ENCODE data around the gene ZNF532.
"Not testable (repeated sequence)": the region's sequence is repeated elsewhere in the genome, so short reads cannot be mapped to it uniquely, and the experiment has no call there.

Gene ZNF532, protein sequence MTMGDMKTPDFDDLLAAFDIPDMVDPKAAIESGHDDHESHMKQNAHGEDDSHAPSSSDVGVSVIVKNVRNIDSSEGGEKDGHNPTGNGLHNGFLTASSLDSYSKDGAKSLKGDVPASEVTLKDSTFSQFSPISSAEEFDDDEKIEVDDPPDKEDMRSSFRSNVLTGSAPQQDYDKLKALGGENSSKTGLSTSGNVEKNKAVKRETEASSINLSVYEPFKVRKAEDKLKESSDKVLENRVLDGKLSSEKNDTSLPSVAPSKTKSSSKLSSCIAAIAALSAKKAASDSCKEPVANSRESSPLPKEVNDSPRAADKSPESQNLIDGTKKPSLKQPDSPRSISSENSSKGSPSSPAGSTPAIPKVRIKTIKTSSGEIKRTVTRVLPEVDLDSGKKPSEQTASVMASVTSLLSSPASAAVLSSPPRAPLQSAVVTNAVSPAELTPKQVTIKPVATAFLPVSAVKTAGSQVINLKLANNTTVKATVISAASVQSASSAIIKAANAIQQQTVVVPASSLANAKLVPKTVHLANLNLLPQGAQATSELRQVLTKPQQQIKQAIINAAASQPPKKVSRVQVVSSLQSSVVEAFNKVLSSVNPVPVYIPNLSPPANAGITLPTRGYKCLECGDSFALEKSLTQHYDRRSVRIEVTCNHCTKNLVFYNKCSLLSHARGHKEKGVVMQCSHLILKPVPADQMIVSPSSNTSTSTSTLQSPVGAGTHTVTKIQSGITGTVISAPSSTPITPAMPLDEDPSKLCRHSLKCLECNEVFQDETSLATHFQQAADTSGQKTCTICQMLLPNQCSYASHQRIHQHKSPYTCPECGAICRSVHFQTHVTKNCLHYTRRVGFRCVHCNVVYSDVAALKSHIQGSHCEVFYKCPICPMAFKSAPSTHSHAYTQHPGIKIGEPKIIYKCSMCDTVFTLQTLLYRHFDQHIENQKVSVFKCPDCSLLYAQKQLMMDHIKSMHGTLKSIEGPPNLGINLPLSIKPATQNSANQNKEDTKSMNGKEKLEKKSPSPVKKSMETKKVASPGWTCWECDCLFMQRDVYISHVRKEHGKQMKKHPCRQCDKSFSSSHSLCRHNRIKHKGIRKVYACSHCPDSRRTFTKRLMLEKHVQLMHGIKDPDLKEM (N-terminal part only)

DNA sequence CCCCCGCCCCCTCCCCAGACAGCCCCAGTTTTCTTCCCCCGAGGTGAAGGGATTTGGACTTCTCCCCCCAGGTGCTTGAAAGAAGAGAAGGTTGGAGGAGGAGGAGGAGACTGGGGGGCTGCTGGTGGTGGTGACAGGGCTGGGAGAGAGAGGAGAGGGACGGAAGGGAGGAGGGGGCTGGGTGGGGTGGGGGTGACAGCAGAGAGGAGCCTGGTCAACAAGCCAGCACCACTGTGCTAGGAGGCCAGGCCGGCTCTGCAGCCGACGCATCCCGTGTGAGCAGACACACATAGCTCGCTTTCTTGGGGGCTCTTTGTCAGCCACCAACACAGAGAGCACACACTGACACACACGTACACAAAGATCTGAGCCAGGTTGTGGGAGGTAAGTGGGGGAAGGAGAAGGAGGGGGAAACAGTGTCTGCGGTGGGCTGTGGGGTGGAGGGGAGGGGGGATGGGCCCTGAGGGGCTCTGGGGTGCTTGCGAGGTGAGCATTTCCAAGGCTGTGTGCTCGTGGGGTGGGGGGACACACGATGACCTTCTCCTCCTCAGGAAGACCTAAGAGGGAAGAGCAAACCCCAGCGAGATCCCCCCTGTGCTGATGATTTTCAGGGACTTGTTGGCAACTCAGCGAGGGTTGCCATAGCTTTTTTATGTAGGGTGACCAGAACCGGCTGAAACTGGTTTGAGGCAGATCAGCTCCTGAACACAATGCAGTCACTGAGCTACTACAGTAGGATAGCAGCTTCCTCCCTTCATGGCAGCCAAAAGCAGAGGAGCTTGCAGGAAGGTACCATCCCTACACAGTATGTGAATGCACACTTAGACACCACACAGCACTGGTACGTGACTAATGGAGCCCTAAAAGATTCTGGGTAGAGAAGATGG is at the start of gene ZNF532:
Gene ZNF532, plus strand, starts transcription at position 732 of the 887 bp plus-strand sequence. CDS start 53,411 bp downstream, outside the sequence.
- no peak for DNase-seq

DNA sequence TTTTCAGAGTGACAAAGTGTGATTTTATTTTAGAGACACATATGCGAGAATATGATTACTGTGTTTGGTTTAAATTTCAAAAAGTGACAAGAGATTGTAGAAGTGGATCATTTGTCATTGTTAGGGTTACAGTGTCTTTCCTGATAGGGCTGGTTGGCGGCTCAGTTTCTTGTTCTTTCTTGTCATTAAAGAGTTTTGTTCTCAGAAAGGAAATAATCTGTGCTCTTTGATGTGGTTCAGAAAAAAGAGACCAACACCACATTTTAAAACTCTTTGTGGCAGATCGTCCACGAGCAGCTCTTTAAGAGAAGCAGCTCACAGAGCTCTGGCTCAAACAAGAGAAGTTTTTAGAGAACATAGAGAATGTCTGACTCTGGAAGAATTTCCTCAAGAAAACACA is 45.6 kb upstream of the ZNF532 start:
- DNase-seq: peak; percentile 5

DNA sequence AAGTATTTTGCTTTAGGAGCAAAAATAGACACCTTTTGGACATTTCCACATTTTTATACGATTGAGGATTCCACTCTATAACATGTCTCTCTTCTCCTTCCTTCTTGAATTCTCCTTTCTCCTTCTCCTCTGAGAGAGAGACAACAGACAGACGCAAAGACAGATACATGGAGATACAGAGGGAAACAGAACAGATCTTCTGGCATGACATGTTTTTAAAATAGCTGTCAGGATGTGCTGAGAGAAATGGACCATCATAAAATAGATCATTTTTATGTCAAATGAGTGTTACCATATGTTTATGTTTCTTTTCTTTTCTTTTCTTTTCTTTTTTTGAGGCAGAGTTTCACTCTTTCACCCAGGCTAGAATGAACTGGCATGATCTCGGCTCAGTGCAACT is 44.4 kb upstream of the ZNF532 start:
- no peak for DNase-seq

DNA sequence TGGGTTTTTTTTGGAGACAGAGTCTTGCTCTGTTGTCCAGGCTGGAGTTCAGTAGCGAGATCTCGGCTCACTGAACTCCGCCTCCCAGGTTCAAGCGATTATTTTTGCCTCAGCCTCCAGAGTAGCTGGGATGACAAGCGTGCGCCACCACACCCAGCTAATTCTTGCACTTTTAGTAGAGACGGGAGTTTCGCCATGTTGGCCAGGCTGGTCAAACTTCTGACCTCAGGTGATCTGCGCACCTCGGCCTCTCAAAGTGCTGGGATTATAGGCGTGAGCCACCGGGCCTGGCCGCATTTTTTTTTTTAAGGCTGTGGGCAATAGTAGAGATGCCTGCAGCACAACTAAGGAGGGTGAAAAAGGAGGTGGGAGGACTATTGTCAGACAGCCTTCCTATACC is 41.7 kb upstream of the ZNF532 start:
- no peak for DNase-seq

DNA sequence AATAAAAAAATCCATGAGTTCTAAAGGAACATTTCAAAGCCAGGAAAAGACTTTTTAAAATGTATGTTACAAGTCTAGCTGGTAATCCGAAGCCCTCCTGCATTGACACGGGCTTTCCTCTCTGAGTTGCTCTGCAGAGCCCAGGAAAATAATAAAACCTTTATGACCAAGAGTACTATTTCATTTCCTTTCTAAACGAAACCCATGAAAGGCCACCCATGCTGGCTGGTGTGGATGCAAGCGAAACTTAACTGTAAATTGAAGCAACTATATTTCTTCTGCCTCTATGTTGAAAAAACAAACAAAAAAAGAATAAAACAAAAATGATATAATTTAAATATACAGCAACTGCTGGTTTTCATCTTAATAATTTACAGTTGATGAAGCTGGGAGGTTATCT is 41.3 kb upstream of the ZNF532 start:
- no peak for DNase-seq

DNA sequence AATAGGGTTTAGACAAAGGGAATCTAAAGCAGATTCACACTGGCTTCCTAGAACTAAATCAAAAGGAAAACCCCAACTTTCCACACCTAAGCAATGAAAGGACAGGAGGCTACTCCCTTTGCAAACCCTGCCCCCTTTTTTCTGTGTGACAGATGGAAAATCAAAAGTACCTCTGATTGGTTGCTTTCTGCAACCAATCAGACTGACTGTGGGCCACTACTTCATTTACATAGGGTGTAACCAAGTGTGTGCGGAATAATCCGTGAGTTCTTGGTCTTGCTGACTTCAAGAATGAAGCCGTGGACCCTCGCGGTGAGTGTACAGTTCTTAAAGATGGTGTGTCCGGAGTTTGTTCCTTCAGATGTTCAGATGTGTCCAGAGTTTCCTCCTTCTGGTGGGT is 37.8 kb upstream of the ZNF532 start:
- DNase-seq: not testable (repeated sequence)

DNA sequence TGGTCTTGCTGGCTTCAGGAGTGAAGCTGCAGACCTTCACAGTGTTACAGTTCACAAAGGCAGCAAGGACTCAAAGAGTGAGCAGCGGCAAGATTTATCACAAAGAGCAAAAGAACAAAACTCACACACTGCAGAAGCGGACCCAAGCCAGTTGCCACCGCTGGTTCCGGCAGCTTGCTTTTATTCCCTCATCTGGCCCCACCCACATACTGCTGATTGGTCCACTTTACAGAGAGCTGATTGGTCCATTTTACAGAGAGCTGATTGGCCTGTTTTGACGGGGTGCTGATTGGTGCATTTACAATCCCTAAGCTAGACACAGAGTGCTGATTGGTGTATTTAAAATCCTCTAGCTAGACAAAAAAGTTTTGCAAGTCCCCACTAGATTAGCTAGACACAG is 37.2 kb upstream of the ZNF532 start:
- no peak for DNase-seq

DNA sequence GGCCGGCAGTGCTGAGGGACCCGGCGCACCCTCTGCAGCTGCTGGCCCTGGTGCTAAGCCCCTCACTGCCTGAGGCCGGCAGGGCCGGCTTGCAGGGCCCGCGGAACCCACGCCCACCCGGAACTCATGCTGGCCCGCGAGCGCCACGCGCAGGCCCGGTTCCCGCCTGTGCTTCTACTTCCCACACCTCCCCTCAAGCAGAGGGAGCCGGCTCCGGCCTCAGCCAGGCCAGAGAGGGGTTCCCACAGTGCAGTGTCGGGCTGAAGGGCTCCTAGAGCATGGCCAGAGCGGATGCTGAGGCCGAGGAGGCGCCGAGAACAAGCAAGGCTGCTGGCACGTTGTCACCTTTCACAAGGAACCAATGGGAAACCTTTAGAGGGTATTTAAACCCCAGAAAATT is 36.8 kb upstream of the ZNF532 start:
- no peak for DNase-seq

DNA sequence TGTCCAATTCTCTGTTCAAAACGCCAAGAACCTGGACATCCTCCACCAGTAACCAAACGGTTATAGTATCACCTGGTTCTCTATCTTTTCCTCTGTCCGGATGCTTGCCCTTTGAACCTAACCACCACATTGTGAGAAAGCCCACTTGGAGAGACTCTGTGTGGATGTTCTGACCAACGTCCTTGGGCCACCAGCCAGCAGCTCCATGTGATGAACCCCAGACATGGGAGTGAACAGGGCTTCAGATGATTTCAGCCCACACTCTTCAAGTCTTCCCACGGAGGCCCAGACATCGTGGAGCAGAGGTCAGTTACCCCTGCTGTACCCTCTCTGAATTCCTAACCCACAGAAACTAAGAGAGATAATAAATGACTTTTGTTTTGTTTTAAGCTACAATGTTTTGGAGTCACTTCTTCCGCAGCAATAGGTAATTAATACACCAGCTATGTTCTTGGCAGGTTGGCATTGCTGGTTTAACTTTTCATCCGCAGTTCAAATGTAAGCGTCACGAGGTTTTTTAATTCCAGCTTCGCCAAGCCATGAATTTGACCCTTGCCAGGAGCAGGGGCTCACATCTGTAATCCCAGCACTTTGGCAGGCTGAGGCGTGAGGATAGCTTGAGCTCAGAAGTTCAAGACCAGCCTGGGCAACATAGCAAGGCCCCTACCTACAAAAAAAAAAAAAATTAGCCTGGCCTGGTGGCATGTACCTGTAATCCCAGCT is 36.1 kb upstream of the ZNF532 start:
- no peak for DNase-seq

DNA sequence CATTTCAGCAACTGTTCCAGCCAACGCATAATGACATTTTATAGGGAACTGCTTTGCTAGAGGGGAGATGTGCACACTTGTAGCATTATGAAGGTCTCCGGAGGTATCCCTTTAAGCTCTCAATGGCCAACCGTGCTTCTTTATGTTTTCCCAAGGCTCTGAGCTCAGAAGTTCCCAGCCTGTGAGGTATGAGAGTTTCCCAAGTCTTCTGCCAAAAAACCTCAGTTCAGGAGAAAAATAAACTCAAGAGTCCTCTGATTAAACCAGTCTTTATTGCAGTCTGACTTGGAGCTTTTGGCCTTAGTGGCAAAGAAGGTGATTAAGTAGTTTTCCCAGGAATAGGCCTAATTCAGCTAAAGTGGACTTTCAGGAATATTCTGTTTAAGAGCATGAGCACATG is 35.4 kb upstream of the ZNF532 start:
- DNase-seq: no peak

DNA sequence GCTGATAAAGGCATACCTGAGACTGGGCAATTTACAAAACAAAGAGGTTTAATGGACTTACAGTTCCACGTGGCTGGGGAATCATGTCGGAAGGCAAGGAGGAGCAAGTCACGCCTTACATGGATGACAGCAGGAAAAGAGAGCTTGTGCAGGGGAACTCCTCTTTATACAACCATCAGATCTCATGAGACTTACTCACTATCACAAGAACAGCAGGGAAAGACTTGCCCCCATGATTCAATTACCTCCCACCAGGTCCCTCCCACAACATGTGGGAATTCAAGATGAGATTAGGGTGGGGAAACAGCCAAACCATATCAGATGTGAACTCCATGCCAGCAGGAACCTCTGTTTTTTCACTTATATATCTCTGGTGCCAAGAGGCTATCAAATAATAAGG is 34.8 kb upstream of the ZNF532 start:
- DNase-seq: not testable (repeated sequence)

DNA sequence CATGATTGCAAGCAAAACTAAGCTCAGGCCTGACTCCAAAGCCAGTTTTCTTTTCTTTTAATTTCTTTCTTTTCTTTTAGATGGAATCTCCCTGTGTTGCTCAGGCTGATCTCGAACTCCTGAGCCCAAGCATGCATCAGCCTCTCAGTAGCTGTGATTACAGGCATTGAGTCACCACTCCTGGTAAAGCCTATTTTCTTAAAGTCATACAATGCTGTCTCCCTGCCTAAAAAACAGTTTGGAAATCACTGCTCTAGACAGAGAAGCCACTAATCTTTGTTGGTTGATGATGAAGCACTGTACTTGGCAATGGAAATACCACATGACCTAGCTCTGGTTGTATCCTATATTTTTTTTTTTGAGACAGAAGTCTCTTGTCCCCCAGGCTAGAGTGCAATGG is 33.1 kb upstream of the ZNF532 start:
- no peak for DNase-seq

DNA sequence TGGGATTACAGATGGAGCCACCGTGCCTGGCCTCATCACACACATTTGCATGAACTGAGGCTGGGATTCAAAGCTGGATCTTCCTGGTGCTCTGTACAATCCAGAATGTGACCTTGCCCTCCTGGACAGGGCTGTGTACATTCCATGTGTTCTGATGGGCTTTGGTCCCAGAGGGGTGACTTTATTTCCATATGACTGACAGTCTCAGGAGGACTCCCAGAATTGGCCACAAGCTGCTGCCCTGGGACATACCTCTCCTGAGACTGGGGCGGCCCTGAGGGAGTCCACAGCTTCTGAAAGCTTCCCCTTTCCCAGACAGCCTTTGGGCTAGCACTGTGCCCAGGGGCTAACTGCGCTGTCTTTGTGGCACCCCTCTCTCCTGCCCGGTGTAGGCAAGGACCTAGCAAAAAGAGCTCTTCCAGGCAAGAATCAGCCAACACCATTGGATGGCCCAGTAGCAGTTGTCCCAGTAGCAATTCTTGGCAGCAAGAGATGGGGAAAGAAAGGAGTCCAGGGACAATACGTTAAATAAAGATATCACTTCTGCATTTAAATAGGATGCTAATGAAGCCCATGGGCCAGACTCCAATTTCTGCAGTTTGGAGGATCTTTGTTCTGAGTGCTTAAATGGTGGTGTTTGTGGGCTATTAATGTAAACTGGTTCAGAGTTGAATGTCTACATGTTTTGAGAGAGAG is 26.4 kb upstream of the ZNF532 start:
- no peak for DNase-seq

DNA sequence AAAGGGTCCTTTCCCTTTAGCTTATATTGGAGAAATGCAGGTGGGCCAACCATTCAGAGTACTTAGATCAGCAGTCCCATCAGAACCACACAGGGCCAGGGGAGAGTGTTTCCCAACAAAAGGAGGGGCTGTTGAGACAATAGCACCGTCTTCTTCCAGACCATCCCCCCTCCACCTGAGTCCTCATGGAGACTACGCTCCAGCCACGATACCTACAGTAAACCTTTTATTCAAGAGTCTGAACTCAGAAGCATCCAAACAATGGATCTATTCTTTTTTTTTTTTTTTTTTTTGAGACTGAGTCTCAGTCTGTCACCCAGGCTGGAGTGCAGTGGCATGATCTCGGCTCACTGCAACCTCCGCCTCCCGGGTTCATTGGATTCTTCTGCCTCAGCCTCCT is 25.7 kb upstream of the ZNF532 start:
- DNase-seq: no peak

DNA sequence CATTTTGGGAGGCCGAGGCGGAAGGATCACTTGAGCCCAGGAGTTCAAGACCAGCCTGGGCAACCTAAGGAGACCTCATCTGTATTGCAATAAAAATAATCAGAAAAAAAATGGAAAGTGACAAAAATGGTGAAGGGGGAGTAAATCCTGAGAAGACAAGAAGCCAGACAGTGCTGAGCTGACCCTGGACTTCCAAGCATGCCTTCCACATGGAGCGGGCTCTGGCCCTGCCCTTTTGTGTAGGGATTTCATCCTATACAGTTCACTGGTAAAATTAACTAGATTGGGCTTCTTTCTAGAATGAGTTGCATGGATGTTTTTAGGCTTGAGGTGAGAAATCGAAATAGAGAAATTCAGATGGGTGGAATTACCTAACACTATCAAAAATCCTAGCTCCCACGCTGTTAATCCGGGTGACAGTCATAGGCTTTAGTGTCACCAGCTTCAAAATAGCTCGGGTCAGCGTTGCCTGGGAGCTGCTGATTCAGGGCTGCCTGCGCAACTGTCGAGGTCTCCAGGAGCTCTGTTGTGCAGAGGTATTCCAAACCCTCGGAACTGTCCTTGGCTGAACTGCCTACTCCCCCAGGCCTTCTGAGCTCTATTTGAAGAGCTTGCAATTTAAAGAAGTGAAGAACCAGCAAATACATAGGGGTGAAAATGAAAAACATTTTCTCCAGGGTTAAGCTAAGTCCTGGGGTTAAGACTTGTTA is 21.5 kb upstream of the ZNF532 start:
- no peak for DNase-seq

DNA sequence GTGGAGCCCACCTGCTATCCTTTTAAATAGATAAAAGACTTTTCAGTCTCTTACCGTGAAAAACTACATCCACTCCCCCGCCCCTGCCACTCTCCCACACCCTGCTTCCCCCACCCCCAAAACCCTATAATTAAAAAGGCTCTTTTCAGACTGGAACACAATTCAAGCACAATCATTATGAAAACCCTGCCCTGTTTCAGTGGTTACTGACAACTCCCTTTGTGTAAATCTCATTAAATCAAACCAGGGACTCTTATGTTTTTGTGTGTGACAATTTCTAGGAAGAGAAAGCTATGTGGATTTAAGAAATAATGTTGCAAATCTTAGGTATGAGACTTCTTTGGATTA is 21.0 kb upstream of the ZNF532 start:
- no peak for DNase-seq

DNA sequence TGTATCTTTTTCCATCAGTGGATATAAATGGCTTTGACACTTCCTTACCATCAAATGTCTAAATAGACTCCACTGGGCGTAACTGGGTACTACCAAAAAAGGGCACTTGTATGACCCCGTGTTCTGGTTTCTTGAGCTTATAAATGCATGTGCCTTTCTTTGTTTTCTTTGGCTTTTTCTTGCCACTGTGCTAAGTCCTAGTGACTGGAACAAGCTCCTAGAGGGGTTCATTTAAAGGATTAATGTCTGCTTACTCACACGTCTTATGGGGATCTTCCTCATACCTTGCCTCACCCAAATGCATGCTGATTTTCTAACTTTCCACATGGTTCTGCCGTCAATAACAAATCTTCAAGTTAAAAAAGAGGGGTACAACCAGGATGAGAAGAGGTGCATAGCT is 19.8 kb upstream of the ZNF532 start:
- no peak for DNase-seq

DNA sequence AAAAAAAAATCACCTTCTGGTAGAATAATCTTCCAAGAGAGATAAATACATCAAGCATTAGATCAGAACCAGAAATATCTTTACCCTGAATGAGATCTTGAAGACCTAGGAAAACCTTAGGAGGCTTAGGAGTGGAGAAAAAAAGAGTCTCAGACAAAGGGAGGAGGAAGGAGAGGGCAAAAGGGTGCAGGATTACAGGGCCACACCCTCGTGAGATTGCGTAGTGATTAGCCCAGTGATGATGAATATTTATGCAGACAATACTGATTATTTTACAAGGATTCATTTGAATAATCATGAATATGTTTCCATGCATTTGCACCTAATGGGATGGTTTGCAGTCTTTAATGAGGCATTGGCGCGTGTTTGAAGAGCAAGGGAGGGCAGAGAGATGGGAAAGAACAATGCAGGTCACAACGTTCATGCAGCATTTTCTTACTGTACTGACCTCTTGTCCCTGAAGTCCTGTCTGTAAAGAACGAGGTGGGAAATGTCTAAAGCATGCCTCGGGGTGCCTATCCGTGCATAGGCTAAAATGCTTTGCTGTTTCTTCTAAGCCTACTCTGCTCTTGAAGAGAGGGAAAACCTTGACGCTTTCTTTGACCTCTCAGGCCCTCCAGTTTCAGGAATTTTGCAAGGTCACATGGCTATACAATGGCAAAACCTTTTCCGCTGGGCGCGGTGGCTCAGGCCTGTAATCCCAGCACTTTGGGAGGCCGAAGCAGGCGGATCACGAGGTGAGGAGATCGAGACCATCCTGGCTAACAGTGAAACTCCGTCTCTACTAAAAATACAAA is 18.6 kb upstream of the ZNF532 start:
- no peak for DNase-seq

DNA sequence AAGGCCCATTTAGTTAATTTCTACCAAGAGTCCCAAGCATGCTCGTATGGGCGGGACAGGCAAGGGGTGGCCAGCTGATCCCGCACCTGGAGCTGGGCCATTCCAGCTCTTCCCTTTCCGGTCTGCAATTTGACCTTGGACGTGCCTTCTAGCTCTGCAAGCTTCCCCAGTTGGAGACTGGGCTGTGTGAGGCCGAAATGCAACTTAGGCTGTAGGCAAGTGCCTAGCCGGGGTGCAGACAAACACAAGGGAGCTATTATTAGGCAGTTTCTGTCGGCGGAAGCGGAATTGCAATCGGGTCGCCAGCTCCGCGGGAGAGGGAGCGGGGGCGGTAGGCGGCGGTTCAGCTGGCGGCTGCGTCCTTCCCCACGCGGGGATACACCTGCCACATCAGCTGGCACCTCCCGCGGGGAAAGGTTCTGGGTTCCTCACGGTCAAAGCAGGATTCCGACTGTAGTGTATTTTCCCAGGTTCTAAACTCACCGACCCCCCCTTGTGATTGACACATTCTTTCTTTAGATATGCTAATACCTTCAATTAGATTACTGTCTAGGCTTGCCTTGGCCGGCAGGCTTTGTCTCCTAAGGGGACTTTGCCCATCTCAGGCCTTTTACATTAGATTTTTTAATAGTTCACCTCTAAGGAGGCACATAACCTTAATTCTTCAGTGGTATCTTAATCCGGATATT is 17.1 kb upstream of the ZNF532 start:
- no peak for DNase-seq

All from activated gamma-delta T cell treated with Interleukin-2 at 50 U/mL for 16 hours (primary cell).